SK-N-SH (cell line): Measurements from ENCODE around the gene TDRD1. TPM values are rescaled to one million over a fixed set of nuclear protein-coding genes. Genes with fewer than 3 reads are reported as not detected.

Experiments
- CTCF ChIA-PET: fragments of 300-600, 350-600 bp; formaldehyde crosslinking; extraction: SDS; loops from one replicate; lab custom pipeline; 2021; lab: Yijun Ruan, JAX
- POLR2A ChIA-PET: fragments of 350-600 bp; sonication (Branson Sonifier 250); formaldehyde crosslinking; extraction: SDS; loops from one replicate; lab custom pipeline; 2020; ENCODE audit warnings: antibody characterized with exemption, inconsistent platforms; lab: Yijun Ruan, JAX
- DNase-seq: peaks from one replicate; pipeline ENCODE4 v3.0.0; 2012
- H2AFZ ChIP-seq: fragments of 200-600 bp; sonication (generic); 2 replicates; pipeline ENCODE4 v1.8.1; 2016; ENCODE audit warnings: antibody characterized with exemption, mild to moderate bottlenecking, low read depth
- H3F3A ChIP-seq: fragments of 200-600 bp; sonication (generic); replicated peaks from 2 replicates; pipeline ENCODE3; 2016; ENCODE audit warnings: antibody characterized with exemption, mild to moderate bottlenecking; ENCODE audit not compliant: insufficient read depth
- H3K27ac ChIP-seq, 2 experiments: fragments of 200-500 bp in 1 of 2; fragments of 200-600 bp in 1 of 2; sonication (Bioruptor generic) in 1 of 2; sonication (generic), shearing (Covaris generic) in 1 of 2; 2 replicates each; pipeline versions ENCODE4 v1.5.1 to v1.6.1; 2014 to 2016; ENCODE audit warnings: low read depth in 2 of 2, inconsistent platforms in 1 of 2, low read length in 1 of 2, mild to moderate bottlenecking in 1 of 2, mixed read lengths in 1 of 2
- H3K27me3 ChIP-seq: fragments of 200-600 bp; sonication (generic), shearing (Covaris generic); 2 replicates; pipeline ENCODE4 v1.6.1; 2016; ENCODE audit warnings: mixed run types; ENCODE audit not compliant: insufficient read depth
- H3K36me3 ChIP-seq, 2 experiments: fragments of 200-500 bp in 1 of 2; fragments of 200-600 bp in 1 of 2; sonication (Bioruptor generic) in 1 of 2; sonication (generic) in 1 of 2; replicated peaks in 1 of 2; 2 replicates each; pipeline versions ENCODE3 to v1.5.1; 2014 to 2016; ENCODE audit warnings: low read length in 1 of 2, mild to moderate bottlenecking in 1 of 2; ENCODE audit not compliant: insufficient read depth in 2 of 2, control insufficient read depth in 1 of 2
- H3K4me1 ChIP-seq, 2 experiments: fragments of 200-500 bp in 1 of 2; fragments of 200-600 bp in 1 of 2; sonication (Bioruptor generic) in 1 of 2; sonication (generic), shearing (Covaris generic) in 1 of 2; 2 replicates each; pipeline versions ENCODE4 v1.5.1 to v1.6.1; 2014 to 2016; ENCODE audit warnings: low read depth in 1 of 2, low read length in 1 of 2, mixed run types in 1 of 2; ENCODE audit not compliant: insufficient read depth in 2 of 2, control insufficient read depth in 1 of 2
- H3K4me2 ChIP-seq: fragments of 200-600 bp; sonication (generic), shearing (Covaris generic); 2 replicates; pipeline ENCODE4 v1.6.1; 2017; ENCODE audit warnings: mixed run types
- H3K4me3 ChIP-seq, 2 experiments: fragments of 200-500 bp in 1 of 2; fragments of 200-600 bp in 1 of 2; sonication (Bioruptor generic) in 1 of 2; sonication (generic), shearing (Covaris generic) in 1 of 2; 2 replicates each; pipeline versions ENCODE4 v1.5.1 to v1.8.1; 2014 to 2016; ENCODE audit warnings: low read depth in 2 of 2, inconsistent platforms in 1 of 2, low read length in 1 of 2, mild to moderate bottlenecking in 1 of 2, mixed read lengths in 1 of 2, moderate library complexity in 1 of 2
- H3K79me2 ChIP-seq: fragments of 200-600 bp; sonication (generic); 2 replicates; pipeline ENCODE4 v1.8.1; 2017; ENCODE audit warnings: mild to moderate bottlenecking; ENCODE audit not compliant: insufficient read depth
- H3K9ac ChIP-seq: fragments of 200-600 bp; sonication (generic); 2 replicates; pipeline ENCODE4 v1.6.1; 2017; ENCODE audit warnings: mixed run types
- H3K9me2 ChIP-seq: fragments of 200-600 bp; sonication (generic); 2 replicates; pipeline ENCODE4 v1.6.1; 2017; ENCODE audit warnings: mixed run types
- H3K9me3 ChIP-seq: fragments of 200-600 bp; sonication (generic); 2 replicates; pipeline ENCODE4 v1.6.1; 2017; ENCODE audit warnings: mixed run types, mild to moderate bottlenecking, moderate library complexity
- H4K20me1 ChIP-seq: fragments of 200-600 bp; sonication (generic); 2 replicates; pipeline ENCODE4 v1.6.1; 2017; ENCODE audit warnings: mild to moderate bottlenecking, mixed run types; ENCODE audit not compliant: insufficient read depth
- CTCF ChIP-seq: fragments of 200-600 bp; sonication (generic); IDR thresholded peaks from 2 replicates; pipeline ENCODE4 v1.6.1; 2017; ENCODE audit warnings: antibody characterized with exemption, mild to moderate bottlenecking, moderate library complexity
- ELF1 ChIP-seq: IDR thresholded peaks from 2 replicates; pipeline ENCODE4 v1.4.0; 2012
- EZH2phosphoT487 ChIP-seq: fragments of 200-600 bp; sonication (generic); IDR thresholded peaks from 2 replicates; pipeline ENCODE4 v1.6.1; 2017; ENCODE audit warnings: low read depth, mixed run types, mild to moderate bottlenecking, antibody characterized with exemption, moderate library complexity, borderline replicate concordance
- FOXJ3 ChIP-seq: sonication (generic); formaldehyde crosslinking; IDR thresholded peaks from 2 replicates; pipeline ENCODE4 v1.5.1; 2020; ENCODE audit warnings: mild to moderate bottlenecking, missing genetic modification reagents
- FOXM1 ChIP-seq: IDR thresholded peaks from 2 replicates; pipeline ENCODE4 v1.4.0; 2012; ENCODE audit warnings: low read depth, mild to moderate bottlenecking
- GABPA ChIP-seq: IDR thresholded peaks from 2 replicates; pipeline ENCODE4 v1.4.0; 2012; ENCODE audit warnings: low read depth, mild to moderate bottlenecking
- JUND ChIP-seq: IDR thresholded peaks from 2 replicates; pipeline ENCODE4 v1.4.0; 2012
- MEF2A ChIP-seq: IDR thresholded peaks from 2 replicates; pipeline ENCODE4 v1.4.0; 2012; ENCODE audit warnings: low read depth, borderline replicate concordance
- NFIC ChIP-seq: IDR thresholded peaks from 2 replicates; pipeline ENCODE4 v1.4.0; 2012; ENCODE audit warnings: borderline replicate concordance
- PBX3 ChIP-seq: IDR thresholded peaks from 2 replicates; pipeline ENCODE4; 2012
- RCOR1 ChIP-seq: fragments of 150-350 bp; IDR thresholded peaks from 2 replicates; pipeline ENCODE4 v1.6.1; 2017; ENCODE audit warnings: antibody characterized with exemption, low read length
- SIN3A ChIP-seq: IDR thresholded peaks from 2 replicates; pipeline ENCODE4 v1.6.1; 2012; ENCODE audit warnings: low read depth, mild to moderate bottlenecking, low read length, moderate library complexity, borderline replicate concordance
- SMC3 ChIP-seq: IDR thresholded peaks from 2 replicates; pipeline ENCODE4 v1.6.1; 2012; ENCODE audit warnings: low read depth, low read length, improper control_type of control experiment
- TAF1 ChIP-seq: IDR thresholded peaks from 2 replicates; pipeline ENCODE4 v1.6.1; 2012; ENCODE audit warnings: low read depth, mild to moderate bottlenecking, low read length, moderate library complexity, borderline replicate concordance
- TCF12 ChIP-seq: IDR thresholded peaks from 2 replicates; pipeline ENCODE4 v1.4.0; 2012
- ZBTB33 ChIP-seq: IDR thresholded peaks from 2 replicates; pipeline ENCODE4 v1.4.0; 2012; ENCODE audit warnings: low read depth, borderline replicate concordance
- polyA plus RNA-seq, 3 experiments: library from polyadenylated mRNA; depleted of rRNA; stranded (reverse); fragments of >200 nt; gene quantifications; 2 replicates each; pipeline ENCODE4 v1.2.3, GENCODE V29; 2012

The TDRD1 gene
- polyA plus RNA-seq, 1 of the 3 experiments (the other 2 are of a cell fraction), result not detected

- DNase-seq, result no peak
- no peaks in the 10 kb centered on the region for H3K9me3 ChIP-seq
- H3K27me3 ChIP-seq, result no peaks in the 10 kb centered on the region
- TF ChIP-seq PBX3 (no peak), GABPA (no peak), MEF2A (no peak), NFIC (no peak), FOXM1 (no peak), FOXJ3 (CRISPR knock-in tag) (no peak), ZBTB33 (no peak), TCF12 (no peak), RCOR1 (no peak), JUND (no peak), SMC3 (no peak), EZH2phosphoT487 (no peak), ELF1 (no peak), TAF1 (no peak), CTCF (no peak), SIN3A (no peak)
- TF ChIP-seq, all 33 proteins: peak for 0
- Histone ChIP-seq H3K27ac (no peak overlapping the region), H3K4me2 (no peak overlapping the region), H3K79me2 (no peaks in the 10 kb centered on the region), H3K4me1 (no peaks in the 10 kb centered on the region; a peak in 1 of 4 replicates), H2AFZ (no peak overlapping the region), H3F3A (no peaks in the 10 kb centered on the region), H3K36me3 (no peaks in the 10 kb centered on the region), H3K9me2 (no peaks in the 10 kb centered on the region), H4K20me1 (no peaks in the 10 kb centered on the region), H3K4me3 (no peak overlapping the region), H3K9ac (no peak overlapping the region)
- POLR2A ChIA-PET, result no interaction called here
- CTCF ChIA-PET, result no interaction called here
Observed at GRCh38 chr10:114234132-114234531, 55.0 kb downstream of the TDRD1 start.
